Fibroblast of skin of left quadriceps (primary cell): Measurements from ENCODE around the gene CYP4F22.
"Not testable (repeated sequence)": the region's sequence is repeated elsewhere in the genome, so short reads cannot be mapped to it uniquely, and the experiment has no call there.

Experiments used
- DNase-seq, 2 experiments: peaks; one replicate each; pipeline ENCODE4 v3.0.0-alpha.2; 2013; ENCODE audit warnings: low read depth in 2 of 2

CYP4F22 gene

DNA sequence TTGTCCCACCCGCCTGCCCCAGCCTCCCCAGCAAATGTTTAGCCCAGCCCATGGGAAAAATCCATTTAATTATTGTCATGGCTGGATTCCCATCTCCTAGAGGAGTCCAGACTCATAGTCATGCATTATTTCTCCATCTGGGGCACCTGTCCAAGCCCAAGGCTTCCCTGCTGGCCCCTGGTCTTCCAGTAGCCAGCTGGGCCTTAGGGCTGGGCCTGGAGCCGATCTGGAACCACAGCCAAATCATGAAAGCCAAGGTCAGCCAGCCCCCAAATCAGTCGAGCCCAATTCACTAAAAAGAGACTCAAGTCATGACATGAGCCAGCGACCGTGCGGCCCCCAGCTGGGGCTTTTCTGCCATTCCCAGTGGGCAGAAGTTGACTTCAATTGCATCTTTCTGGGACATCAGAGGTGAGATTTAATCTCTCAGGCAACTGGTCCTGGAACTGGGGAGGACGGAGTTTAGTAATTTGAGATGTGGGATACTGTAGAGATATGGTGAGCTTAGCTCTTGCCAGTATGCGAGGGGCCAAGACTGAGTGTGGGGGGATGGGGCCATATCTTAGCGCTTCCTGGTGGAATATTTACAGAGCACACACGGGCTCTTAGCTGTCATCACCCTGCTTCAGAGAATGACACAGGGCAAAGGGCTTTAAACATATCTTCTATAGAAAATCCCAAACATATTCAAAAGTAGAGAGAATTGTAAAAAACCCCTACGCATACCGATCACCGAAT is 19.7 kb upstream of the CYP4F22 start:
- no peak for DNase-seq

DNA sequence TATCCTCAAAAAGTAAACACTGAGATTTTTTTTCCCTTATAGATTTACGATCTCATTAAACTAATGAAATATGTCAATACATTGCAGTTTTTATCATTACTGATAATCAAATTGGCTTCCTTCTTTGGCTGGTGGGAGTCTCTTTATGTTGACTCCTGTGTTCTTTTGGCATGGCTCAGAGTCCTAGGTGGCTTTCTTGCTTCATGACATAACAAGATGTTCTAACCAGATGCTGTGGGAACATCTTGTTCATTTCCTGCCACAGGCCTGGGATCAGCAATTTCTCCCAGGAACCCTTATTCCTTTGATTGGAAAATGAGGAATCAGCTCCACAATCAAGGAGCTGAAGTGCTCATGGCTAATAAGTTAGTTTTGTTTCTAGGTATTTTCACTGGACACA is 13.2 kb upstream of the CYP4F22 start:
- no peak for DNase-seq

DNA sequence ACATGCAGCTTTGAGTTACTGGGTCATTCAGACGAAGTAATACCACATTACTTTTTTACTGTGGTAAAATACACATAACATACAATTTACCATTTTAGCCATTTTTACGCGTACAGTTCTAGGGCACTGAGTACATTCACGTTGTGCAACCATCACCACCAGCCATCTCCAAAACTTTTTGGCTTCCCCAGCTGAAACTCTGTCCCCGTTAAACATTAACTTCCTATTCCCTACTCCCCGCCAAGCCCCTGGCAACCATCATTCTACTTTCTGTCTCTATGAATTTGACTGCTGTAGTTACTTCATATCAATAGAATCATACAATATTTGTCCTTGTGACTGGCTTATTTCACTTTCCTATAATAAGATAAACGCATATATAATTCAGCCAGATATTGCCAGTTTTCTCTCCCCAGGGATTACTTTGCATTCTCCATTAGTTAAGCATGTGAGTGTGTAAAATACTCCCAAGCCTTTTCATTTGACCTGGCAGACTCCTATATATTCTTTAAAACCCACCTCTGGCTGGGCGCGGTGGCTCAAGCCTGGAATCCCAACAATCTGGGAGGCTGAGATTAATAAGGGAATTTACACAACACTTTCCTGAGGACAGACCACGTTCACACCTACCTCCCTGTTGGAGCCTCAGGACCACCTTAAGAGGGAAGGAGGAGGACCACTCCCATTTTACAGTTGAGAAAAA is 10.0 kb upstream of the CYP4F22 start:
- no peak for DNase-seq

GRCh38 chr19:15498910-15499309 is 9.4 kb upstream of the CYP4F22 start:
- DNase-seq: no peak

DNA sequence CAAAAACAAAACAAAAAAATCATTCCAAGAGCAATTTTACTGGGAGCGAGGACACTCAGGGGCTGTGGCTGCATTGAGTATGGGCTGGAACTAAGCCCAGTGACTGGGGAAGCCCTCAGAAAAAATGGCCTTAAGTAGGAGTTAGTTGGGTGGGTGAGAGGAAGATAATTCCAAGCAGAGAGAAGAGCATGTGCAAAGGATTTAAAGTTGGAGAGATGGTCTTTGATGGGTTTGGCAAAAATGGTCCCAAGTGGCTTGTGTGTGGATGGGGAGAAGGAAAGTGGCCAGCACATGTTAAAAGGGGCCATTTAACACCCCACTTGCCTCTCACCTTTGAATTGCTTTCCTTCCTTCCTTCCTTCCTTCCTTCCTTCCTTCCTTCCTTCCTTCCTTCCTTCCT is 6.7 kb upstream of the CYP4F22 start:
- no peak for DNase-seq

DNA sequence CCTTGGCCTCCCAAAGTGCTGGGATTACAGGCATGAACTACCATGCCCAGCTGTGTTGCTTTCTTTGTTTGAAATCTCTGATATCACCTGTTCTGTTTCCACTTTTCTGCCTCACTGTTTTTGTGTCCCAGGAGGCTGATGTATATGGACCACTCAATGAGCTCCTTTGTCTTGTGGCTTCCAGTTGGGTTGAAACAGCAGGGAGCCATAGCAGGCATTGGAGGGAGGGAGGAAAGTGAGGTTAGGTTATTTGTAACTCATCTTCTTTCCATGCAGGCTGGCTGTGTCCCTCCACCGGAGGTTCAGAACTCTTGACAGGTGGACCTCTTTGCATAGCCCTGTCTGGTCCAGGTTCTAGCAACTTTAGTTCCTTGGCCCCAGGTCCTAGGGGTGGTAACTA is 6.1 kb upstream of the CYP4F22 start:
- DNase-seq: no peak

- no peak for DNase-seq
These were observed 2.2 kb upstream of the CYP4F22 start for GRCh38 chr19:15506074-15506571.

DNA sequence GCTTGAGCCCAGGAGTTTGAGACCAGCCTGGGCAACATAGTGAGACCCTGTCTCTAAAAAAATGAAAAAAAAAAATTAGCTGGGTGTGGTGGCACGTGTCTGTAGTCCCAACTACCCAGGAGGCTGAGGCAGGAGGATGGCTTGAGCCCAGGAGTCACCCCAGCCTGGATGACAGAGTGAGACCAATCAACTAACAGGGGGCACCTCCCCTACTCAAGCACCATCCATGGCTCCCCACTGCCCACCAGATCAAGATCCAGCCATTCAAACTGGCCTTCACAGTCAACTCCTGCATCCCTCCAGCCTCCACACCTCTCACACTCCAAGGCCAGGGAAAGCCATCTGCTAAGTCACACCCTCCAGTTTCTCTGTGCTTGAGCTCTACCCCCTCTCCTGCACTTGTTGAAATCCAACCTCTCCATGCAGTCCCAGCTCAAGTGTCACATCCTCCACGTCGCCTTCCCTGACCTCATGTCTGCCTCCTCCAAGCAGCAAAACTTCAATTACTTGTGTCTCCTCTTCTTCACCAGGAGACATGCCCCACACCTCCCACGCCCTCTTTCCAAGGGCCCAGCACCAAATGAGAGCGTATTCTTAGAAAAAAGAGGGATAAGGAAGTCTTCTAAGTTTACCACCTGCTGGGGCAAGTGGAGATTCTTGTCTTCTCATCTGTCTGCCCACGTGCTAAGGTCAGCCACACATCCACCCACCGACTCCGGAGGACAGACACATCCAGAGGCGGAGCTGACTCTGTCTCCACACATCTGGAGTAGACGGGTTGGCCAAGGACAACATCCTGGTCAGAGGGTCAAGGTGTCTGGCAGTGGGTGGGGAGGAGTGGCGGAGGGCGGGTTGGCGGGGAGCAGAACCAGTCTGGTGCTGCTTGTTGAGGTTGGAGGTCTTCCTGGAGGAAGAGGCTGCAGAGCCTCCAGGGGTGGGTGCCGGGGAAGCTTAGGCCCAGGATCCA is 974 bp upstream of the CYP4F22 start:
- no peak for DNase-seq

GRCh38 chr19:15511671-15512424 is 3.5 kb downstream of the CYP4F22 start:
- DNase-seq: no peak

- not testable (repeated sequence) for DNase-seq
These were observed 6.9 kb downstream of the CYP4F22 start for GRCh38 chr19:15515227-15515625.

DNA sequence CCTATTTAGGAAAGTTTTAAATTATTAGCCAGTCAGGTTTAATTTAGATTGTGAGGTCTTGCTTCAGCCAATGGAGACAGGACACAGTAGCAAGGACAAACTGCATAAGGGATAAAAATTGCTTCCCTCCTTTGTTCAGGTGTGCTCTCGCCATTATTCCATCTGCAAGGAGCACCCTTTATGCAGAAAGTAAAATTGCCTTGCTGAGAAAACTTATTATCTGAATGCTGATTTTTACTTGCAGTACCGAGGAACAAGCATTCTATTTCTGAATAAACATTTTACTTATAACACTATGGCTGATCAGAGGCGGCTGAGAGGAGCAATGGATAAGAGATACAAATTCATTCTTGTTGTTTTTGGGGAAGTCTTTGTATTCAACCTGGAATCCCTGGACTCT is 8.0 kb downstream of the CYP4F22 start:
- no peak for DNase-seq

GRCh38 chr19:15517778-15518177 is 9.5 kb downstream of the CYP4F22 start:
- DNase-seq: no peak

DNA sequence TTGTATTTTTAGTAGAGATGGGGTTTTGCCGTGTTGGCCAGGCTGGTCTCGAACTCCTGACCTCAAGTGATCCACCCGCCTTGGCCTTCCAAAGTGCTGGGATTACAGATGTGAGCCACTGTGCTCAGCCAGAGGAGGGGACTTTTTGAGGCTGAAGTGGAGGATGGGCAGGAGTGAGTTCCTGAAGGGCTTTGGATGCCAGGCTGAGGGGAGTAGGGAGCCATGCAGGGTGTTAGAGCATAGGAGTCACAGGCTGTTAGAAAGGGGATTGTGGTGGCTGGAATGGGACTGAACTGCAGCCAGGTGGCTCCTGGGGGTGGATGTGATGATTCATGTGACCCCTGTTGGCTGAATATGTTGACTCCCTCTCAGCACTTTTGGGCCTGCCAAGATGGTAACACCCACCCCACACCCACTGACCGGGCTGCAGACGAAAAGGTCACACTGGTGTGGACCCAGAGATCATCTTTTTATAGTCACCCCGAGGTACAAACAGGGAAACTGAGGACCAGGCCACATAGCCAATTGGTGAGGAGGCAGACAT is 11.2 kb downstream of the CYP4F22 start:
- no peak for DNase-seq

- DNase-seq: no peak
These were observed 16.5 kb downstream of the CYP4F22 start for GRCh38 chr19:15524781-15525180.

- no peak for DNase-seq
These were observed 17.0 kb downstream of the CYP4F22 start for GRCh38 chr19:15525291-15525690.

- DNase-seq: no peak
These were observed 18.1 kb downstream of the CYP4F22 start for GRCh38 chr19:15526408-15526807.

- no peak for DNase-seq
These were observed 19.4 kb downstream of the CYP4F22 start for GRCh38 chr19:15527705-15528104.

GRCh38 chr19:15529774-15530372 is 21.5 kb downstream of the CYP4F22 start:
- no peak for DNase-seq

GRCh38 chr19:15532779-15533521 is 24.6 kb downstream of the CYP4F22 start:
- DNase-seq: no peak

DNA sequence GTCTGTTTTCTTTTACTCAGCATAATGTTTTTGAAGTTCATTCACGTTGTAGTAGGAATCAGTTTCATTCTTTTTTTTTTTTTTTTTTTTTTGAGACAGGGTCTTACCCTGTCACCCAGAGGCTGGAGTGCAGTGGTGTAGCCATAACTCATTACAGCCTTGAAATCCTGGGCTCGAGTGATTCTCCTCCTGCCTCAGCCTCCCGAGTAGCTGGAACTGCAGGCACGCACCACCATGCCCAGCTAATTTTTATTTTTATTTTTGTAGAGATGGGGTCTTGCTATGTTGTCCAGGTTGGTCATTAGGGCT is 25.2 kb downstream of the CYP4F22 start:
- not testable (repeated sequence) for DNase-seq
